IPS-NIHi7 (cell line): ENCODE measurements around the gene CPSF7.
"Not testable (repeated sequence)": the region's sequence is repeated elsewhere in the genome, so short reads cannot be mapped to it uniquely, and the experiment has no call there.

Experiments
- DNase-seq: peaks from one replicate; pipeline ENCODE4 v3.0.0; 2012; ENCODE audit warnings: mixed read lengths; ENCODE audit errors: extremely low spot score

CPSF7 gene

GRCh38 chr11:61439615-61440014, 9.8 kb upstream of the CPSF7 start:
- no peak for DNase-seq

- no peak for DNase-seq
Measured at GRCh38 chr11:61437496-61437895, 7.7 kb upstream of the CPSF7 start.

- not testable (repeated sequence) for DNase-seq
Measured at GRCh38 chr11:61430839-61431238, 1.1 kb upstream of the CPSF7 start.

- DNase-seq, result peak; percentile 93
Measured at GRCh38 chr11:61429346-61429690, 457 bp downstream of the CPSF7 start.

GRCh38 chr11:61425367-61426131, 4.2 kb downstream of the CPSF7 start:
- DNase-seq, result no peak

GRCh38 chr11:61422226-61422625, 7.5 kb downstream of the CPSF7 start:
- no peak for DNase-seq

GRCh38 chr11:61418136-61418535, 11.6 kb downstream of the CPSF7 start:
- DNase-seq, result no peak

- no peak for DNase-seq
Measured at GRCh38 chr11:61417670-61418069, 12.1 kb downstream of the CPSF7 start.

GRCh38 chr11:61416941-61417340, 12.8 kb downstream of the CPSF7 start:
- DNase-seq, result no peak

- DNase-seq, result no peak
Measured at GRCh38 chr11:61415381-61415780, 14.4 kb downstream of the CPSF7 start.

- DNase-seq, result no peak
Measured at GRCh38 chr11:61414547-61414946, 15.2 kb downstream of the CPSF7 start.

GRCh38 chr11:61413496-61413895, 16.3 kb downstream of the CPSF7 start:
- no peak for DNase-seq

- no peak for DNase-seq
Measured at GRCh38 chr11:61411589-61411988, 18.2 kb downstream of the CPSF7 start.

- DNase-seq, result no peak
Measured at GRCh38 chr11:61406991-61407728, 22.6 kb downstream of the CPSF7 start.

- no peak for DNase-seq
Measured at GRCh38 chr11:61406067-61406466, 23.7 kb downstream of the CPSF7 start.

- no peak for DNase-seq
Measured at GRCh38 chr11:61404641-61405040, 25.1 kb downstream of the CPSF7 start.

- no peak for DNase-seq
Measured at GRCh38 chr11:61404103-61404502, 25.7 kb downstream of the CPSF7 start.

GRCh38 chr11:61403658-61404057, 26.1 kb downstream of the CPSF7 start:
- DNase-seq, result no peak

- DNase-seq, result no peak
Measured at GRCh38 chr11:61401573-61401972, 28.2 kb downstream of the CPSF7 start.

- DNase-seq, result no peak
Measured at GRCh38 chr11:61401173-61401572, 28.6 kb downstream of the CPSF7 start.

GRCh38 chr11:61392981-61393595, 36.7 kb downstream of the CPSF7 start:
- peak; percentile 55 for DNase-seq

GRCh38 chr11:61390161-61390560, 39.6 kb downstream of the CPSF7 start:
- DNase-seq, result no peak
